PC-3 (cell line): ENCODE results near the gene PIERCE2. TPM values are rescaled to one million over a fixed set of nuclear protein-coding genes. Genes with fewer than 3 reads are reported as not detected.

Experiments used
- ATAC-seq: fragments of 200-7000 bp; cut with Tn5 transposase; 2 replicates; pipeline ENCODE4 v1.9.1; 2020; ENCODE audit warnings: mild to moderate bottlenecking, moderate library complexity
- BruUV-seq: library from RNA; stranded (reverse); fragments of 400-500 nt; replicated peaks from 2 replicates; lab custom pipeline; 2021; lab: Mats Ljungman, UMichigan
- CTCF ChIA-PET: fragments of 300-600 bp; sonication (Branson Sonifier 250); formaldehyde crosslinking; loops from one replicate; lab custom pipeline; 2022; ENCODE audit warnings: antibody characterized with exemption; lab: Charles Lee
- POLR2A ChIA-PET: fragments of 300-600 bp; sonication (Branson Sonifier 250); formaldehyde crosslinking; loops from one replicate; lab custom pipeline; 2022; ENCODE audit warnings: antibody characterized with exemption; ENCODE audit not compliant: unreplicated experiment; lab: Charles Lee
- DNase-seq: peaks from one replicate; pipeline ENCODE4 v3.0.0-alpha.2; 2015
- H2AFZ ChIP-seq: fragments of 300-600 bp; sonication (generic); 2 replicates; pipeline ENCODE4 v1.6.0; 2016; ENCODE audit warnings: antibody characterized with exemption, low read length
- H3F3A ChIP-seq: fragments of 300-600 bp; sonication (generic); one replicate; pipeline ENCODE4 v1.6.0; 2017; ENCODE audit warnings: antibody characterized with exemption, low read length, control low read depth, mild to moderate bottlenecking; ENCODE audit not compliant: unreplicated experiment
- H3K27ac ChIP-seq: fragments of 300-600 bp; sonication (generic); 2 replicates; pipeline ENCODE4 v1.5.1; 2016; ENCODE audit warnings: mild to moderate bottlenecking, low read length
- H3K27me3 ChIP-seq: fragments of 300-600 bp; sonication (generic); 2 replicates; pipeline ENCODE4 v1.6.1; 2016; ENCODE audit warnings: low read length, mixed read lengths
- H3K36me3 ChIP-seq: fragments of 300-600 bp; sonication (generic); 2 replicates; pipeline ENCODE4 v1.6.1; 2016; ENCODE audit warnings: low read depth, mixed run types, low read length, mixed read lengths
- H3K4me1 ChIP-seq: fragments of 300-600 bp; sonication (generic); 2 replicates; pipeline ENCODE4 v1.5.1; 2016; ENCODE audit warnings: low read length; ENCODE audit not compliant: insufficient read depth
- H3K4me2 ChIP-seq: fragments of 300-600 bp; sonication (generic); 2 replicates; pipeline ENCODE4 v1.6.0; 2016; ENCODE audit warnings: low read length
- H3K4me3 ChIP-seq: fragments of 300-600 bp; sonication (generic); 2 replicates; pipeline ENCODE4 v1.5.1; 2016; ENCODE audit warnings: mild to moderate bottlenecking, low read length, mixed read lengths
- H3K79me2 ChIP-seq: fragments of 300-600 bp; sonication (generic); 2 replicates; pipeline ENCODE4 v1.6.1; 2017; ENCODE audit warnings: low read length, mixed read lengths
- H3K9ac ChIP-seq: fragments of 300-600 bp; sonication (generic); 2 replicates; pipeline ENCODE4 v1.6.0; 2016; ENCODE audit warnings: mild to moderate bottlenecking, low read length
- H3K9me2 ChIP-seq: fragments of 300-600 bp; sonication (generic); replicated peaks from 2 replicates; pipeline ENCODE4 v1.6.1; 2016; ENCODE audit warnings: mixed run types, low read length, mixed read lengths
- H3K9me3 ChIP-seq: fragments of 300-600 bp; sonication (generic); 2 replicates; pipeline ENCODE4 v1.6.1; 2016; ENCODE audit warnings: low read length, mixed read lengths
- H4K20me1 ChIP-seq: fragments of 300-600 bp; sonication (generic); 2 replicates; pipeline ENCODE4 v1.6.1; 2016; ENCODE audit warnings: low read length, mixed read lengths
- CTCF ChIP-seq: fragments of 300-600 bp; sonication (generic); conservative IDR thresholded peaks from 2 replicates; pipeline ENCODE4 v1.5.1; 2017; ENCODE audit warnings: antibody characterized with exemption, low read depth, mild to moderate bottlenecking, low read length
- EZH2 ChIP-seq: fragments of 300-600 bp; sonication (generic); IDR thresholded peaks from one replicate; pipeline ENCODE4 v1.6.1; 2017; ENCODE audit warnings: antibody characterized with exemption, mild to moderate bottlenecking, low read length; ENCODE audit not compliant: unreplicated experiment
- EZH2phosphoT487 ChIP-seq: fragments of 300-600 bp; sonication (generic); IDR thresholded peaks from 2 replicates; pipeline ENCODE4 v1.6.1; 2018; ENCODE audit warnings: mild to moderate bottlenecking, antibody characterized with exemption, low read length, borderline replicate concordance
- intact Hi-C: fragments of 100-400 bp; cut with micrococcal nuclease; formaldehyde crosslinking; loops from 2 replicates; pipeline ENCODE4 v1.9.0; 2023
- total RNA-seq: library from RNA; depleted of rRNA; stranded (reverse); fragments of >200 nt; gene quantifications from 2 replicates; pipeline ENCODE4 v1.2.3, GENCODE V29; 2014

Gene PIERCE2
- total RNA-seq, 1 experiment from 2014 or later = 3.1 TPM

- H3K9me3 ChIP-seq = no peaks in the 10 kb centered on the region
- H3K4me2 ChIP-seq = no peak overlapping the region
- no peaks in the 10 kb centered on the region for H3K36me3 ChIP-seq
- H3K9ac ChIP-seq = no peak overlapping the region
- no peaks in the 10 kb centered on the region for H3K79me2 ChIP-seq
- H4K20me1 ChIP-seq = no peaks in the 10 kb centered on the region
- no peak for ATAC-seq
- BruUV-seq = no TSS peak
- no peak overlapping the region for H2AFZ ChIP-seq
- intact Hi-C loops = no loop called here
- no peaks in the 10 kb centered on the region for H3K9me2 ChIP-seq
- no peak for TF ChIP-seq EZH2
- no peak for TF ChIP-seq EZH2phosphoT487
- TF ChIP-seq CTCF = no peak
- POLR2A ChIA-PET = no interaction called here
- DNase-seq = no peak
- no peak overlapping the region for H3K4me3 ChIP-seq
- no peaks in the 10 kb centered on the region for H3F3A ChIP-seq
- no peaks in the 10 kb centered on the region for H3K27me3 ChIP-seq
- CTCF ChIA-PET = no interaction called here
- no peaks in the 10 kb centered on the region for H3K4me1 ChIP-seq
- H3K27ac ChIP-seq = no peak overlapping the region
Observed at GRCh38 chr15:55457401-55458022, 49.2 kb downstream of the PIERCE2 start.

GRCh38 chr15:55461447-55461846 is 53.2 kb downstream of the PIERCE2 start:
- H3K4me2 ChIP-seq = no peak overlapping the region
- ChIA-PET CTCF (no interaction called here), POLR2A (no interaction called here)
- no peak for ATAC-seq
- no peaks in the 10 kb centered on the region for H3K9me2 ChIP-seq
- no peak overlapping the region for H3K4me3 ChIP-seq
- no peak overlapping the region for H3K27ac ChIP-seq
- H3K9ac ChIP-seq = no peak overlapping the region
- no peaks in the 10 kb centered on the region for H3F3A ChIP-seq
- no peaks in the 10 kb centered on the region for H4K20me1 ChIP-seq
- H2AFZ ChIP-seq = no peak overlapping the region
- no peaks in the 10 kb centered on the region for H3K9me3 ChIP-seq
- H3K36me3 ChIP-seq = no peaks in the 10 kb centered on the region
- H3K4me1 ChIP-seq = no peaks in the 10 kb centered on the region
- no peak for TF ChIP-seq EZH2
- TF ChIP-seq EZH2phosphoT487 = no peak
- TF ChIP-seq CTCF = no peak
- no peaks in the 10 kb centered on the region for H3K27me3 ChIP-seq
- intact Hi-C loops = no loop called here
- no peaks in the 10 kb centered on the region for H3K79me2 ChIP-seq
- DNase-seq = no peak
- BruUV-seq = no TSS peak

- ChIA-PET POLR2A (no interaction called here), CTCF (no interaction called here)
- no peaks in the 10 kb centered on the region for H4K20me1 ChIP-seq
- intact Hi-C loops = no loop called here
- H3K9me3 ChIP-seq = no peaks in the 10 kb centered on the region
- H3K4me3 ChIP-seq = no peak overlapping the region
- no peaks in the 10 kb centered on the region for H3K79me2 ChIP-seq
- H3K36me3 ChIP-seq = no peaks in the 10 kb centered on the region
- no peaks in the 10 kb centered on the region for H3K4me1 ChIP-seq
- no peak overlapping the region for H3K27ac ChIP-seq
- DNase-seq (no peak), ATAC-seq (no peak)
- H2AFZ ChIP-seq = no peak overlapping the region
- TF ChIP-seq CTCF = no peak
- no peak for TF ChIP-seq EZH2phosphoT487
- TF ChIP-seq EZH2 = no peak
- H3K4me2 ChIP-seq = no peak overlapping the region
- BruUV-seq = no TSS peak
- no peaks in the 10 kb centered on the region for H3K27me3 ChIP-seq
- H3K9ac ChIP-seq = no peak overlapping the region
- H3F3A ChIP-seq = no peaks in the 10 kb centered on the region
- H3K9me2 ChIP-seq = no peaks in the 10 kb centered on the region
Observed at GRCh38 chr15:55468321-55468720, 60.0 kb downstream of the PIERCE2 start.
